ENCODE results near the gene HLA-DMA. TPM values are rescaled to one million over a fixed set of nuclear protein-coding genes. Genes with fewer than 3 reads are reported as not detected.
A peak's percentile ranks its signal among the peaks of the same experiment; 100 is the strongest.

Gene HLA-DMA
- total and polyA plus RNA-seq, 9 of the 15 experiments (the other 6 are each of a cell fraction or from before 2014, with no cell fraction given) = 0.13 to 0.83 (median 0.51) TPM

GRCh38 chr6:32968867-32969684, 16.2 kb upstream of the HLA-DMA start (continued):
- TF ChIP-seq SRSF3 (IDR thresholded peaks at IDR 0.05; ENCODE audit: insufficient read depth, low read length) = peak; percentile 97
- TF ChIP-seq TAF7 (tag; IDR thresholded peaks at IDR 0.05) = peak; percentile 66
- TF ChIP-seq ZNF175 (CRISPR knock-in tag; IDR thresholded peaks at IDR 0.05; ENCODE audit: low read depth) = peak; percentile 4; the same call in 1 of the 2 replicates
- TF ChIP-seq ZHX1 (conservative IDR thresholded peaks at IDR 0.05; ENCODE audit: low read length) = no peak
- peak; percentile 58 for TF ChIP-seq POLR2B (IDR thresholded peaks at IDR 0.05; ENCODE audit: low read depth, partially characterized antibody)
- peak; percentile 48 for TF ChIP-seq CTCFL (IDR thresholded peaks at IDR 0.05; ENCODE audit: borderline replicate concordance, insufficient read depth, low read depth, low read length, poor library complexity, severe bottlenecking)
- TF ChIP-seq TOE1 (IDR thresholded peaks at IDR 0.05; ENCODE audit: borderline replicate concordance) = no peak; the same call in 1 of the 2 replicates
- peak; percentile 40; the same call in 1 of the 2 replicates for TF ChIP-seq TOE1 (CRISPR knock-in tag; IDR thresholded peaks at IDR 0.05; ENCODE audit: borderline replicate concordance, low read depth)
- TF ChIP-seq TEAD1 (CRISPR knock-in tag; IDR thresholded peaks at IDR 0.05) = peak in 1 of 2 experiments; percentile 74; a peak in 1 of 4 replicates
- peak; percentile 73; a peak in 3 of 4 replicates for TF ChIP-seq MAZ (CRISPR knock-in tag; conservative IDR thresholded peaks at IDR 0.05 in 1 of 2, IDR thresholded peaks at IDR 0.05 in 1 of 2)
- 0 out of 2 replicates have a peak, but pooled peaks have one; percentile 25 for TF ChIP-seq ZNF609 (CRISPR knock-in tag; IDR thresholded peaks at IDR 0.05; ENCODE audit: borderline replicate concordance)
- peak; percentile 58; the same call in 1 of the 2 replicates for TF ChIP-seq GTF2A2 (tag; IDR thresholded peaks at IDR 0.05)
- TF ChIP-seq JUN (IDR thresholded peaks at IDR 0.05; ENCODE audit: borderline replicate concordance, low read depth, low read length) = no peak
- no peak for TF ChIP-seq JUN (CRISPR knock-in tag; IDR thresholded peaks at IDR 0.05; ENCODE audit: borderline replicate concordance)
- no peak for TF ChIP-seq CBFA2T2 (conservative IDR thresholded peaks at IDR 0.05)
- no peak for TF ChIP-seq ELF4 (CRISPR knock-in tag; IDR thresholded peaks at IDR 0.05)

Data from K562 (cell line).